AG04450 (cell line): ENCODE data around the gene CACNB4. TPM values are rescaled to one million over a fixed set of nuclear protein-coding genes. Genes with fewer than 3 reads are reported as not detected.

Experiments used
- CTCF ChIA-PET: fragments of 300-600, 350-600 bp; formaldehyde crosslinking; extraction: SDS; loops from one replicate; lab custom pipeline; 2022; ENCODE audit warnings: antibody characterized with exemption, inconsistent platforms; lab: Charles Lee
- POLR2A ChIA-PET: fragments of 350-600 bp; formaldehyde crosslinking; extraction: SDS; loops from one replicate; lab custom pipeline; 2021; ENCODE audit warnings: antibody characterized with exemption, inconsistent platforms; lab: Yijun Ruan, JAX
- DNase-seq: peaks from one replicate; pipeline ENCODE4 v3.0.0-alpha.2; 2011; ENCODE audit warnings: low read depth, low spot score
- H3K27ac ChIP-seq: one replicate; pipeline ENCODE4 v1.5.1; 2012; ENCODE audit warnings: low read depth, low read length, control low read depth
- H3K27me3 ChIP-seq: one replicate; pipeline ENCODE4 v1.6.0; 2012; ENCODE audit warnings: low read length; ENCODE audit not compliant: control insufficient read depth, insufficient read depth
- H3K4me3 ChIP-seq: 2 replicates; pipeline ENCODE4 v1.5.1; 2011; ENCODE audit warnings: mild to moderate bottlenecking, low read depth, low read length, control low read depth
- H3K9me3 ChIP-seq: 2 replicates; pipeline ENCODE4 v1.5.1; 2012; ENCODE audit warnings: low read length; ENCODE audit not compliant: control insufficient read depth, insufficient read depth
- polyA plus RNA-seq: library from polyadenylated mRNA; depleted of rRNA; stranded (reverse); fragments of >200 nt; gene quantifications from 2 replicates; pipeline ENCODE4 v1.2.3, GENCODE V29; 2011
- TF ChIP-seq, protein P1 (sequence below): IDR thresholded peaks from 2 replicates; pipeline ENCODE4 v1.5.1; 2011; ENCODE audit warnings: low read depth, low read length, control low read depth, inconsistent platforms

Gene CACNB4
- polyA plus RNA-seq, 1 experiment = 0.22 TPM

DNA sequence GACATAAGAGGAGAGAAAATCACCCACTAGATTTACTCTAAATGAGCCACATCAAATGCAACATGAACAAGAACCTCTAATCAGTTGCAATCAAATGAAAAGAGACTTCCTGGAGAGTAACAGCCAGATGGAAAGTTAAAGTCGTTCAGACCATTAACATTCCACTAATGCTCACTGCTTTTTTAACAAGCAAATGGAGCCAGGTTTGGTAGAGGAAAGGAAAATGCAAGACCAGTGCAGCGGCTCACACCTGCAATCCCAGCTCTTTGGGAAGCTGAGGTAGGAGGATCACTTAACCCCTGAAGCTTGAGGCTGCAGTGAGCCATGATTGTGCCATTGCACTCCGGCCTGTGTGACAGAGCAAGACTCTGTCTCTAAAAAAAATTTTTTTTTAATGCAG is 48.5 kb downstream of the CACNB4 start:
- H3K27me3 ChIP-seq = no peaks in the 10 kb centered on the region
- ChIA-PET CTCF (interaction anchor here (0.6 to 4.1 kb wide), 2 partner anchors 12 to 24 kb away, joined by 3 to 21 read pairs; no protein-coding TSS in a partner anchor), POLR2A (no interaction called here)
- no peak for DNase-seq
- TF ChIP-seq, protein P1, sequence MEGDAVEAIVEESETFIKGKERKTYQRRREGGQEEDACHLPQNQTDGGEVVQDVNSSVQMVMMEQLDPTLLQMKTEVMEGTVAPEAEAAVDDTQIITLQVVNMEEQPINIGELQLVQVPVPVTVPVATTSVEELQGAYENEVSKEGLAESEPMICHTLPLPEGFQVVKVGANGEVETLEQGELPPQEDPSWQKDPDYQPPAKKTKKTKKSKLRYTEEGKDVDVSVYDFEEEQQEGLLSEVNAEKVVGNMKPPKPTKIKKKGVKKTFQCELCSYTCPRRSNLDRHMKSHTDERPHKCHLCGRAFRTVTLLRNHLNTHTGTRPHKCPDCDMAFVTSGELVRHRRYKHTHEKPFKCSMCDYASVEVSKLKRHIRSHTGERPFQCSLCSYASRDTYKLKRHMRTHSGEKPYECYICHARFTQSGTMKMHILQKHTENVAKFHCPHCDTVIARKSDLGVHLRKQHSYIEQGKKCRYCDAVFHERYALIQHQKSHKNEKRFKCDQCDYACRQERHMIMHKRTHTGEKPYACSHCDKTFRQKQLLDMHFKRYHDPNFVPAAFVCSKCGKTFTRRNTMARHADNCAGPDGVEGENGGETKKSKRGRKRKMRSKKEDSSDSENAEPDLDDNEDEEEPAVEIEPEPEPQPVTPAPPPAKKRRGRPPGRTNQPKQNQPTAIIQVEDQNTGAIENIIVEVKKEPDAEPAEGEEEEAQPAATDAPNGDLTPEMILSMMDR = no peak
- no peak overlapping the region for H3K4me3 ChIP-seq
- H3K27ac ChIP-seq = no peak overlapping the region
- H3K9me3 ChIP-seq = no peaks in the 10 kb centered on the region

DNA sequence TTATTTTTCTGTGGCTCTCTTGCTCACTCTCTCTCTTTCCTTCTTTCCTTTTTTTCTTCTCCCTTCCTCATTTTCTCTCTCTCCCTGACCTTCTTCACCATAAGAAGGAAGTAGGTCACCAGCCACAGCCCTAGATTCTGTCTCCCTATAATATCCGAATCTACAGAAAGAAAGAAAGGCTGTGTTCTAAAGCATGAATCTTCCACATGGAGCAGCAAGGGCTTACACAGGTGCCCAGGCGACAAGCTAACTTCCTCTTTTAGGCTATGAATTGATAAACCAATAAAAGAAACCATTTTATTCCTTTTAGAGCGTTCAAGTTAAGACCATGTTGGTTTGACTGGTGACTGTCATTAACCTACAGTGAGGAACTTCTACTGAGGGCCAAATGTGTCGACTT is 49.3 kb downstream of the CACNB4 start:
- ChIA-PET CTCF (interaction anchor here (0.6 to 4.1 kb wide), 3 partner anchors 11 to 23 kb away, joined by 3 to 21 read pairs (median 3); no protein-coding TSS in a partner anchor), POLR2A (no interaction called here)
- Histone ChIP-seq H3K9me3 (no peaks in the 10 kb centered on the region), H3K27me3 (no peaks in the 10 kb centered on the region), H3K27ac (no peak overlapping the region), H3K4me3 (no peak overlapping the region)
- TF ChIP-seq, protein P1 = no peak
- DNase-seq = no peak

DNA sequence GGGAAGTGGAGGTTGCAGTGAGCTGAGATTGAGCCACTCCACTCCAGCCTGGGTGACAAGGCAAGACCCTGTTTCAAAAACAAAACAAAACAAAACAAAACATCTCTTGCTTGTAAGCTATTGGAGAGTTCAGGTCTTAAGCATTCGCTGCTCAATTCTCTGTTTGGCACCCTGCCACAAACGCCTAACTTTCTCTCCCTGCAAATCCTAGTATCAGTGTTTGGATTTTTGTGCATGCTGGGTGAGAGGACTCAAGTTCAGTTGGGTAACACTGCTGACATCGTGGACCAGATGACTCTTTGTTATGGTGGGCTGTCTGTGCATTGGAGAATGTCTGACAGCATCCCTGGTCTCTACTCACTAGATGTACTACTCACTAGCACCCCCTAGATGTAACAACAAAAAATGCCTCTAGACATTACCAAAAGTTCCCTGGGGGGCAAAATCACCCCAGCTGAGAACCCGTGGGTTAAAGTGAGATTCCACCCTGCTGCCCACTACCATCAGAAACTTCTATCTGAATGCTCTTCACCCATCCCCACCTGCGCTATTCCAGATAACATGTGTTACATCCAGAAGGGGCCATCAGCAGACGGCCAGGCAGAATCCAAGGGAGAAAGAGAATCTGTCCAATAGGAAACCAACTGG is 50.9 kb downstream of the CACNB4 start:
- DNase-seq = no peak
- Histone ChIP-seq H3K27ac (no peak overlapping the region), H3K9me3 (no peaks in the 10 kb centered on the region), H3K4me3 (no peak overlapping the region), H3K27me3 (no peaks in the 10 kb centered on the region)
- CTCF ChIA-PET = interaction anchor here (0.8 to 4.1 kb wide), 2 partner anchors 22 to 644 kb away, joined by 3 to 21 read pairs; no protein-coding TSS in a partner anchor
- POLR2A ChIA-PET = no interaction called here
- TF ChIP-seq, protein P1 = peak; percentile 35; the same call in 1 of the 2 replicates

DNA sequence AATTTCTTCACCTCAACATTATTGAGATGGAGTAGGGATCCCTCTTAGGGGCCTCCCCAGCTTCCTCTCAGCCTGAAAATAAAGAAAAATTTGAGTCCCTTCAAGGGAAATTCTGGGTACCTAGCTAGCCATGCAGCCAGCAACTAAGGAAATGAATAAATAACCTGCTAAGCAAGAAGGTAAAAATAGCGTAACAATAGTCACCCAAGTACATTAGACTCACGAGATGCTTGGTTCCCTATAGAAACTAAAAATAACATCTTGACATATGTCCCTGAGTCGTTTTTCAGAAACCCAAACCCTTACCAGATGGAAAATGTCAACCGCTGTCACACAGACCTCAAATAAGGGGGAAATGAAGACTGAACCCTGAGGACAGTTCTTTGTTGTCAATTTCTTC is 51.9 kb downstream of the CACNB4 start:
- ChIA-PET POLR2A (no interaction called here), CTCF (interaction anchor here (0.8 to 2.4 kb wide), 2 partner anchors 20 to 645 kb away, joined by 3 to 16 read pairs; no protein-coding TSS in a partner anchor)
- H3K27me3 ChIP-seq = peaks cover 2% of the 10 kb centered on the region
- peak overlapping the region; percentile 2 for H3K27ac ChIP-seq
- H3K4me3 ChIP-seq = no peak overlapping the region
- TF ChIP-seq, protein P1 = no peak
- H3K9me3 ChIP-seq = no peaks in the 10 kb centered on the region
- no peak for DNase-seq
